HepG2 (cell line): Measurements from ENCODE around the gene ZDHHC24. TPM values are rescaled to one million over a fixed set of nuclear protein-coding genes. Genes with fewer than 3 reads are reported as not detected.

ENCODE experiments used
- ARID5B ChIP-seq: IDR thresholded peaks from 2 replicates; pipeline ENCODE4 v1.4.0; 2020; ENCODE audit warnings: mild to moderate bottlenecking, missing genetic modification reagents
- BCLAF1 ChIP-seq: fragments of 450-650 bp; IDR thresholded peaks from 2 replicates; pipeline ENCODE4 v1.6.1; 2017; ENCODE audit warnings: mild to moderate bottlenecking
- BRF2 ChIP-seq: sonication (generic); formaldehyde crosslinking; IDR thresholded peaks from 2 replicates; pipeline ENCODE4 v1.8.1; 2022; ENCODE audit warnings: mild to moderate bottlenecking, missing genetic modification reagents
- CEBPG ChIP-seq: IDR thresholded peaks from 2 replicates; pipeline ENCODE4 v1.6.1; 2016
- NFYB ChIP-seq: sonication (generic); formaldehyde crosslinking; IDR thresholded peaks from 2 replicates; pipeline ENCODE4 v1.4.0; 2020; ENCODE audit warnings: missing genetic modification reagents
- STAG1 ChIP-seq: sonication (generic); formaldehyde crosslinking; IDR thresholded peaks from 2 replicates; pipeline ENCODE4 v1.4.0; 2020; ENCODE audit warnings: missing genetic modification reagents
- ZFP62 ChIP-seq: sonication (generic); formaldehyde crosslinking; IDR thresholded peaks from 2 replicates; pipeline ENCODE4 v1.4.0; 2020; ENCODE audit warnings: missing genetic modification reagents
- ZFP90 ChIP-seq: sonication (generic); formaldehyde crosslinking; IDR thresholded peaks from 2 replicates; pipeline ENCODE4 v1.8.0; 2022; ENCODE audit warnings: missing genetic modification reagents, mild to moderate bottlenecking, inconsistent platforms, borderline replicate concordance
- ZFYVE20 ChIP-seq: sonication (generic); formaldehyde crosslinking; IDR thresholded peaks from 2 replicates; pipeline ENCODE4 v1.8.0; 2023; ENCODE audit warnings: low read depth, mild to moderate bottlenecking, moderate library complexity, missing genetic modification reagents, borderline replicate concordance
- ZHX1 ChIP-seq: sonication (generic); formaldehyde crosslinking; IDR thresholded peaks from 2 replicates; pipeline ENCODE4 v1.8.1; 2022; ENCODE audit warnings: low read depth, mild to moderate bottlenecking, missing genetic modification reagents
- ZNF30 ChIP-seq: sonication (generic); formaldehyde crosslinking; IDR thresholded peaks from 2 replicates; pipeline ENCODE4 v1.5.0; 2020; ENCODE audit warnings: mild to moderate bottlenecking, missing genetic modification reagents
- ZNF430 ChIP-seq: sonication (generic); formaldehyde crosslinking; IDR thresholded peaks from 2 replicates; pipeline ENCODE4 v1.9.0; 2021; ENCODE audit warnings: mild to moderate bottlenecking, missing genetic modification reagents
- polyA plus RNA-seq, 8 experiments: library from polyadenylated mRNA; depleted of rRNA in 3 of 8; stranded (reverse) in 7 of 8; unstranded in 1 of 8; fragments of >200 nt; fragmentation: Illumina TruSeq in 4 of 8; extraction: Trizol in 4 of 8; gene quantifications; 2 replicates each; pipeline versions ENCODE4 v1.2.1 to v1.2.3, GENCODE V29; 2011 to 2016; ENCODE audit warnings: low read depth in 4 of 8, missing spikeins in 1 of 8, mixed read lengths in 1 of 8; ENCODE audit not compliant: insufficient read depth in 1 of 8
- total RNA-seq, 5 experiments: library from RNA; depleted of rRNA; stranded (reverse); fragments of >200 nt; fragmentation: Illumina TruSeq; extraction: Trizol; gene quantifications; 2 replicates each; pipeline ENCODE4 v1.2.3, GENCODE V29; 2016; ENCODE audit warnings: low read depth in 1 of 5

ZDHHC24 gene
- total and polyA plus RNA-seq, 2 of the 13 experiments (the other 11 are each of a cell fraction or from before 2014, with no cell fraction given) = 4.3 TPM

GRCh38 chr11:66509131-66509561 is 36.7 kb downstream of the ZDHHC24 start (continued):
- TF ChIP-seq ZNF430 (CRISPR knock-in tag) (no peak), ZFP90 (CRISPR knock-in tag) (no peak), NFYB (no peak), ZHX1 (CRISPR knock-in tag) (no peak), ZFP62 (no peak), STAG1 (CRISPR knock-in tag) (no peak), ZFYVE20 (no peak), BCLAF1 (no peak), ARID5B (CRISPR knock-in tag) (peak; percentile 57), CEBPG (peak; percentile 41; the same call in 1 of the 2 replicates), BRF2 (CRISPR knock-in tag) (no peak), ZNF30 (CRISPR knock-in tag) (no peak)
